Pulmonary artery endothelial cell (primary cell): ENCODE measurements around the gene OR1M1. TPM values are rescaled to one million over a fixed set of nuclear protein-coding genes. Genes with fewer than 3 reads are reported as not detected.

Source experiments
- DNase-seq: peaks from one replicate; pipeline ENCODE4 v3.0.0-alpha.2; 2011; ENCODE audit warnings: low read depth, low spot score
- total RNA-seq: library from RNA; depleted of rRNA; stranded (reverse); fragments of >200 nt; gene quantifications from 2 replicates; pipeline ENCODE4 v1.2.3, GENCODE V29; 2014

The OR1M1 gene
- total RNA-seq, 1 donor from 2014 or later = not detected

GRCh38 chr19:9075064-9075949 is 11.6 kb upstream of the OR1M1 start:
- DNase-seq = peak; percentile 93

GRCh38 chr19:9076901-9077300 is 10.0 kb upstream of the OR1M1 start:
- DNase-seq = no peak

GRCh38 chr19:9078651-9079050 is 8.2 kb upstream of the OR1M1 start:
- DNase-seq = no peak

- DNase-seq = no peak
Observed at GRCh38 chr19:9107375-9107774, 20.5 kb downstream of the OR1M1 start, which contains the start of gene OR7G2. OR7G2 (minus strand) TSS chr19:9107475; CDS start chr19:9103243, 4,232 bp downstream.

- no peak for DNase-seq
Observed at GRCh38 chr19:9109959-9110358, 23.1 kb downstream of the OR1M1 start.

- DNase-seq = no peak
Observed at GRCh38 chr19:9115307-9115813, 28.5 kb downstream of the OR1M1 start, which contains the start of gene OR7G1. OR7G1 (minus strand) TSS chr19:9115763; CDS start chr19:9115763, 0 bp downstream.

GRCh38 chr19:9116547-9116946 is 29.7 kb downstream of the OR1M1 start:
- DNase-seq = no peak

GRCh38 chr19:9126900-9127405 is 40.1 kb downstream of the OR1M1 start, which contains the start of gene OR7G3:
OR7G3 (minus strand) TSS chr19:9126950; CDS start chr19:9126950, 0 bp downstream.
- no peak for DNase-seq

GRCh38 chr19:9128171-9128570 is 41.3 kb downstream of the OR1M1 start:
- peak; percentile 92 for DNase-seq

GRCh38 chr19:9130965-9131364 is 44.1 kb downstream of the OR1M1 start:
- DNase-seq = no peak

GRCh38 chr19:9132422-9132821 is 45.6 kb downstream of the OR1M1 start:
- no peak for DNase-seq

- DNase-seq = no peak
Observed at GRCh38 chr19:9139609-9140158, 52.8 kb downstream of the OR1M1 start.

GRCh38 chr19:9140159-9140874 is 53.5 kb downstream of the OR1M1 start, which contains the start of gene ZNF317:
ZNF317 (plus strand) TSS chr19:9140397; CDS start chr19:9156017, 15,620 bp downstream.
- DNase-seq = peak; percentile 68

GRCh38 chr19:9144920-9145319 is 58.1 kb downstream of the OR1M1 start:
- no peak for DNase-seq

Other genes starting within 250 kb of the OR1M1 start
- under 0.01 TPM in 1 of 2 replicates, not detected in the other for gene MUC16, start 76.7 kb upstream of the OR1M1 start, total RNA-seq
- not detected in 2 replicates for gene OR7G2, start 20.4 kb downstream of the OR1M1 start, total RNA-seq
- gene OR7G1, start 28.7 kb downstream of the OR1M1 start, total RNA-seq = not detected in 2 replicates
- not detected in 2 replicates for gene OR7G3, start 39.9 kb downstream of the OR1M1 start, total RNA-seq
- gene ZNF317, start 53.3 kb downstream of the OR1M1 start, total RNA-seq = 13.9 and 17.2 TPM in 2 replicates
- not detected in 2 replicates for gene OR7D2, start 91.9 kb downstream of the OR1M1 start, total RNA-seq
- not detected in 2 replicates for gene OR7D4, start 132.5 kb downstream of the OR1M1 start, total RNA-seq
- not detected in 2 replicates for gene OR7E24, start 163.9 kb downstream of the OR1M1 start, total RNA-seq
- gene ZNF699, start 222.8 kb downstream of the OR1M1 start, total RNA-seq = 3.9 and 6.0 TPM in 2 replicates
- gene ZNF559, start 237.1 kb downstream of the OR1M1 start, total RNA-seq = 7.6 and 11.5 TPM in 2 replicates